Anterior cingulate cortex (tissue), 58 donors: ENCODE results near the gene SINHCAF.

Experiments
- DNase-seq, 58 donors: peaks; one replicate each; lab custom pipeline; 2025; lab: John Stamatoyannopoulos, UW

SINHCAF gene

DNA sequence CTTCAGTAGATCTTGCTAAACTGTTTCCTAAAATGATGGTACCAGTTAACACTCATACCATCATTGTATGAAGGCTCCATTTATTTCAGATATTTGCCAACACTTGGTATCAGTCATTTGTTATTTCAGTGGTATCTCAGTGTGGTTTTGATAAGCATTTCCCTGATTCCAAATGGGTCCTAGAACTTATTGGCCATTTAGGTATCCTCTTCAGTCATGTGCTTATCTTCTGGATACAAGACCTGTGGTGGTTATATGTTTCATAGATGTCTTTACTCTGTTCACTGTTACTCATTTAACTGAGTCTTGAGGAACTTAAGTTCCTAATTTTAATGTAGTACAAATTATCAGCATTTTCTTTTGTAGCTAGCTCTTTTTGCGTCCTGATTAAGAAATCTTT lies 13.5 kb downstream of the SINHCAF start:
- DNase-seq: no peak

DNA sequence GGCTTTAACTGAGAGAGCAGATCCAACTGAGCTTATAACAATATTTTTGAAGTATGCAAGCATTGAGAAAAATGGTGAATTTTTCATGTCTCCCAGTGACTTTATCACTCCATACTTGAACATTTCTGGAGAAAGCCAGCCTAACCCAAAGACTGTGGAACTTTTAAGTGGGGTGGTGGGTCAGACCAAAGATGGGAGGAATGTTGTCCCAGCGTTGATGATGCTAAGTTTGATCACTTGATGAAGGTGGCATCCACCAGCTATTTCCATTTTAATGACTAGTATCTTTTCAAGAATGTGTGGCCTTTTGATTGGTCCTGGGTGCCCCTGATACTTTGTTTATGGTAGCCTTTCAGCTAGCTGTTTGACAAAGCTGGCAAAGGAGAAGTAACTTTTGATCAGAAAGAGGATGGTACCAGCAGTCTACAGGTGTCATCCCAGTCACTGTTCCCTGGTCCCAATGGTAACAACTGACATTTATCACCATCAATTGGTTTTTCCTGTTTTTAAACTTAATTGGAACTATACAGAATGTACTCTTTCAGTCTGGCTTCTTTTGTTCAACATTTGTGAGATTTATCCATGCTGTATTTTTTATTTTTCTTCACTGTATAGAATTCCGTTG lies 14.2 kb downstream of the SINHCAF start:
- DNase-seq: no peak

DNA sequence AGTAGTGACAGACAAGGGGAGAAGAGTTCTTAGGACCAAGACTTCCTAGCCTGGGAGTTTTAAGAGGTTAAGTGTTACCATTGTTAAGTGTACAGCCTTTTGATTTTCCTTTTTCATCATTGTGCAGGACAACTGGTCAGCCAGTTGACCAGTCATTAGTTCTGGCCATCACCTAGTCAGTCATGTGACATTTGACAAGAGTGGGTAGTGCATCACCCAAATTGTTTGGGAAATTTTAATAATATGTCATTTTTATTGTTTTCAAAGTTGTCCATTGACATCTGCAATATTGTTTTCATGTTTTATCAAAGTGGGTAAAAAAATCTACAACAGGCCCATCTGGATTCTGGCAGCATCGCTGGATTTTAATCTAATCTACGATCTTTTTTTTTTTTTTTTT lies 15.5 kb downstream of the SINHCAF start:
- DNase-seq: no peak

DNA sequence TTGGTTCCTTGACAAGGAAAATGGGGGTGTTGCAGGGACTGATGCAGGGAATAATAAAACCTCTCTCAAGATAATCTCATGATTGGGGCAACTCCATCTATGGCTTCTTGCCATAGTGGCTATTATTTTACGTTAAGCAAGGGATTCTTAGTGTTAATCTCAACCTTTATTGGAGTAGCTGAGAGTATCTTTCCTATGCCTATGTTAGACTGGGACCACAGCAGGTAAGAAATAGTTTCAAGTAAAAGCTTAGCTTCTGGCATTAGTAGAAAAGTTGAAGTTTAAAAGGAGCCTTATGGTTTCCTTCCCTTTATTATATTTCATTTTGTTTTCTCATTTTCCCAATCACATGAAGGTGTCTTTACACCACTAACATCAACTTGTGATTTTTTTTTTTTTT lies 16.7 kb downstream of the SINHCAF start:
- no peak for DNase-seq

- no peak for DNase-seq
These were observed 17.8 kb downstream of the SINHCAF start for GRCh38 chr12:31308116-31308515.

DNA sequence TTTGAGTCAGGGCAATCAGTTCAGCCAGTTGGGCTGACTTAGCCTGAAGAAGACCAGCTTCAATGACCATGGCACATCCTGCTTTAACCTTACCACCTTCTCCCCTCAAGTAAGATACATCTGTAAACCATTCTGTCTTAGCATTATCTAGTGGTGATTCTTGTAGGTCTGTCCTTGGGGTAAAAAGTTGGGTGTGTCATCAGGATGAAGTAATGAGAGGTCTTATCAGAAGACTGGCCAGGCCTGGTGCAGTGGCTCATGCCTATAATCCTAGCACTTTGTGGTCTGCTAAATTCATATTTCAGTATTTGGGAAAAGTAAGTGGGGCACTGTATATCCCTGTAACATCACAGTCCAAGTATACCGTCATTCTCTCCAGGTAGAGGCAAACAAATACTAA lies 19.1 kb downstream of the SINHCAF start:
- no peak for DNase-seq

DNA sequence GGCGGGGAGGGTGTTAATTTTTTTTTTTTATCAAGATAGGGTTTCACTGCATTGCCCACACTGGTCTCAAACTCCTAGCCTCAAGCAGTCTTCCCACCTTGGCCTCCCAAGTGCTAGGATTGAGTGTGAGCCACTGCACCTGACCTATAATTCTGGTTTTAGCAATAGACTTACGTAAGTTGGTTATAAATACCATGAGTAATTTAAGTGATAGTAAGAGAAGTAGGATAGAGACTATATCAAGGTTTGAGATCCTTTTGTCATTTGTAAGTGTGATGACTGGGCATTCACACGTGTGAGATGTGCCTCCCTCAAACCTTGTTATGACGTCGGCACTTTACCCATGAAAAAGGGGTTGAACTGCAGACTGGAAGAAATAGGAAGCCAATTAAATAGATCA lies 22.5 kb downstream of the SINHCAF start:
- DNase-seq: no peak

GRCh38 chr12:31301311-31301710 lies 24.6 kb downstream of the SINHCAF start:
- no peak for DNase-seq

GRCh38 chr12:31300783-31301182 lies 25.2 kb downstream of the SINHCAF start:
- no peak for DNase-seq

- DNase-seq: no peak
These were observed 25.6 kb downstream of the SINHCAF start for GRCh38 chr12:31300341-31300740.

GRCh38 chr12:31298922-31299321 lies 27.0 kb downstream of the SINHCAF start:
- no peak for DNase-seq

- DNase-seq: no peak
These were observed 27.4 kb downstream of the SINHCAF start for GRCh38 chr12:31298515-31298910.

DNA sequence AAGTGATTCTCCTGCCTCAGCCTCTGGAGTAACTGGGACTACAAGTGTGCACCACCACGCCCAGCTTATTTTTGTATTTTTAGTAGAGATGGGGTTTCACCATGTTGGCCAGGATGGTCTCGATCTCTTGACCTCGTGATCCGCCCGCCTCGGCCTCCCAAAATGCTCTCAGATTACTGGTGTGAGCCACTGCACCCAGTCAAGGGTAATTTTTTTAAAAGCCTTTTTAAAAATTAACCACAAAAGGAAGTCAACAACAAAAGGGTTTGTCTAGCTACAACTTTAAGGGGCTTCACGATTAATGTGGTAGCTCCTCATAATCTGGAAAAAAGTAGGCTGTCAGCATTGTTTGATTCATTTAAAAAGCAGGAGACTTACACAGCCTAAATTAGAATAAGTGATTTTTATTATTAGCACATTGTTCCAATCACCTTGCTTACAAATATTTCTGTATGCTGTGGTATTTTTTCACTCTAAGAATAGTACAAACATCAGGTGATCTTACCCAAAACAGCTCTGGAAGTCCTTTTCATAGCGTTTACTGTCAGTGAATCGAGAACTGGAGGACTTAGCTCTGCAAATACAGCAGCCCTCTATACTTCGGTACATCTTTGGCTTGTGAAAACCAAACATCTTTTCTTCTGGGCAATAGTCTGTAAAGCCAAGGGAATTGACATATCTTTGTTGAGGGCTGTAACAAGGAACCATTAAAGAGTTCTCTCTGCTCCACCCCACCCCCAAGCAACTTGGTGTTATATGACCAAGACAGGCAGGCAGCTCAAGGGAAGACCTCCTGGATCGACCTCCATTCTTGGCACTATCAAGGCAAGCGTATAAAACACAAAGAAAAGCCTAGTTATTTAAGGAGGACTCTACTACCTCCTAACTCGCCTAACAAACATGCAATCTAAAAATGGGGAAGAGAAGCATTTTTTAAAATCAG lies 28.1 kb downstream of the SINHCAF start:
- no peak for DNase-seq

DNA sequence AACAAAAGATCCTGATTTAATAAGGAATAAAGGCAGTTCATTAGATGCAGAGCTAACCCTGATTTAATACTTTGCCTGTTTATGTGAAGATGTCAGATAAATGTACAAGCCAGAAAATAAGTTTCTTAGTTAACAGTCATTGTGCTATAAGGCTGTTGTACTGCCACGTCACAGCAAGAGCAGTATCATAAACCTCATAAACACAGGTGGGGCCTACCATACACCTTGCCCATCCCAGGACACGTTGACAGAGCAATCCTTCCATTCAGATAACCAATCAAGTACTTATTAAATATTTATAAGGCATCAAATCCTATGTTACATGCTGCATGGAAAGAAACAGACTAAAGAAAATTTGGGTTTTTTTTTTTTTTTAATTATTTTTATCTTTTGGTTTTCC lies 36.5 kb downstream of the SINHCAF start:
- DNase-seq: no peak

DNA sequence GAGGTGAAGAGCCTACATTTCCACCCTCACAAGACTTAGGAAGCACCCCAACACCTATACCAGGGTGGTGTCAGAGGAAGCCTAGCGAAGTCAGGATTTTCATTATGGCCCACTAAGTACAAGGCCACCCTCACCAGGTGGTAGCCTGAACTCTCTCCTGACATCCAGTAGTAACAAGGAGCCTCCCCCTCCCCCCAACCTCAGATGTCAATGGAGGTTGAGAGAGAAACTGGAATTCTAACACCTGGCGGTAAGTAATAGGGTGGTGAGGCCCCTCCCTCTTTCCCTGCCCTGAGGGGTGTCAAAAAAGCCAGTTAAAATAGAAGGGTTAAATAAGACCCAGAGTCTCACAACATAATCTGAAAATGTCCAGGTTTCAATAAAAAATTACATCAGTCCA lies 37.6 kb downstream of the SINHCAF start:
- DNase-seq: no peak

DNA sequence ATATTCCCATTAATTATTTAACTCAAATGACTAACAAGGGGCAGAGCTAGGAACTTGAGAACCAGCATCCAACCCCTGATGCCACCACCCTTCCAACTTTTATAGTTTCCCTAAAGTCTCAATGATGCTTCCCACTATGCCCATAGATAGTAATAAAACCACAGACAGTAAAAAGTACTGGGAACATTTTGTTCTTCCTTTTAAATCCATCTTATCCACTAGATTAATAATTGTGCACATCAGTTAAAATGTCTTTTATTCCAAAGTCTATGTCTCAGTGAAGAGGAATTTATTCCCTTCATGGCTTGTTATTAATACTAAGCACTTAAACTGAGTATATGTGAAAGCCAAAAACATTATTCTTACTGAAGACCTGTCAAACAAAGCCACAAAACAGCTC lies 45.8 kb downstream of the SINHCAF start:
- DNase-seq: no peak

- DNase-seq: no peak
These were observed 46.5 kb downstream of the SINHCAF start for GRCh38 chr12:31279390-31279924.

DNA sequence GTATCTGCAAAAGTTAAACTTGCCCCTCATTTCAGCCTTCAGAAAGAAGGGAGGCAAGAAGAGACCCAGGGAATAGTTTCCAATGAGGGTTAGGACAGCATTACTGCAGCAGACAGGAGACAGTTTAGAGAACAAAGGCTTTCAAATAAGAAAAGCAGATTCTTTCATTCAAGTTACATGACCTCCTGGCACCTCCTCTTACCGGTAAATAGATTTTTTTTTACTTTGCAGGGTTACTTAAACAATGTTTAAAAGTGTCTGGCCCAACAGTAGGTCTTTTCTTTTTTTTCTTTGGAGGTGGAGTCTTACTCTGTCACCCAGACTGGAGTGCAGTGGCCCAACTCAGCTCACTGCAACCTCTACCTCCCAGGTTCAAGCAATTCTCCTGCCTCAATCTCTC lies 47.1 kb downstream of the SINHCAF start:
- no peak for DNase-seq

DNA sequence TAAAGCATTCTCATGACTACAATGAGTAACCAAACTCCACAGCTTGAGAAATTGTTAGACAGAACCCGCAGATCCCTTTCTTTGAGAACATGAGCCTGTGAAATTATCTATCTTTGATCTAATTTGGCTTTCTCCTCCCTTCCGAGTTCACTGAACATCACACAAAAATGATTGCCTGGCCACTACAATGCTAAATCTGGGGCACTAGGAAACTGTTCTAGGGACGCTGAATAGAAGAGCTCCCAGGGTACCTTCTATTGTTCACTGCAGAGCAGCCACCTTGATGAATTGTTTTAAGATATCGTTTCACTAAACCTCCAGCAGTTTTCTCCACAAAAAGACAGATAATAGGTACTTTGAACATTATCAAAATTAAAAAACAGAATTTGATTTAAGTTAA lies 47.5 kb downstream of the SINHCAF start:
- no peak for DNase-seq

- no peak for DNase-seq
These were observed 48.9 kb downstream of the SINHCAF start for GRCh38 chr12:31277081-31277480.

- DNase-seq: no peak
These were observed 50.5 kb downstream of the SINHCAF start for GRCh38 chr12:31275491-31275890.
